LNCAP (cell line): Measurements from ENCODE around the gene SETBP1.

Experiments used
- CTCF ChIP-seq: fragments of 450-650 bp; IDR thresholded peaks from 2 replicates; pipeline ENCODE4 v1.5.1; 2017; ENCODE audit warnings: mild to moderate bottlenecking

SETBP1 gene

GRCh38 chr18:44754567-44754966 lies 73.9 kb downstream of the SETBP1 start:
- no peak for TF ChIP-seq CTCF

GRCh38 chr18:44758861-44759631 lies 78.4 kb downstream of the SETBP1 start:
- TF ChIP-seq CTCF: no peak

GRCh38 chr18:44759925-44760342 lies 79.2 kb downstream of the SETBP1 start:
- no peak for TF ChIP-seq CTCF

GRCh38 chr18:44761812-44762211 lies 81.1 kb downstream of the SETBP1 start:
- TF ChIP-seq CTCF: no peak

- no peak for TF ChIP-seq CTCF
These were observed 82.6 kb downstream of the SETBP1 start for GRCh38 chr18:44763327-44763726.

GRCh38 chr18:44764863-44765262 lies 84.2 kb downstream of the SETBP1 start:
- no peak for TF ChIP-seq CTCF

- TF ChIP-seq CTCF: no peak
These were observed 84.8 kb downstream of the SETBP1 start for GRCh38 chr18:44765456-44765855.

- TF ChIP-seq CTCF: no peak
These were observed 85.8 kb downstream of the SETBP1 start for GRCh38 chr18:44766450-44766849.
